Neuronal stem cell (in vitro differentiated cells): ENCODE measurements around the gene GIPC1.
"Not testable (repeated sequence)": the region's sequence is repeated elsewhere in the genome, so short reads cannot be mapped to it uniquely, and the experiment has no call there.

ENCODE experiments used
- DNase-seq: peaks from one replicate; pipeline ENCODE4 v3.0.0-alpha.2; 2013; ENCODE audit warnings: low spot score
- H2AFZ ChIP-seq: one replicate; pipeline ENCODE4 v1.6.1; 2013; ENCODE audit warnings: mild to moderate bottlenecking, low read length, inconsistent platforms
- H2AK5ac ChIP-seq: 2 replicates; pipeline ENCODE4 v1.6.1; 2013; ENCODE audit warnings: low read depth, mild to moderate bottlenecking, inconsistent platforms, low read length, moderate library complexity, mixed read lengths
- H2BK120ac ChIP-seq: 2 replicates; pipeline ENCODE4 v1.6.1; 2013; ENCODE audit warnings: low read depth, mild to moderate bottlenecking, inconsistent platforms, low read length, moderate library complexity, mixed read lengths
- H2BK12ac ChIP-seq: one replicate; pipeline ENCODE4 v1.6.1; 2013; ENCODE audit warnings: low read length, inconsistent platforms
- H2BK15ac ChIP-seq: 2 replicates; pipeline ENCODE4 v1.6.1; 2013; ENCODE audit warnings: mild to moderate bottlenecking, low read length, inconsistent platforms, mixed read lengths
- H2BK5ac ChIP-seq: one replicate; pipeline ENCODE4 v1.6.1; 2013; ENCODE audit warnings: inconsistent platforms, mild to moderate bottlenecking, low read length, moderate library complexity
- H3K14ac ChIP-seq: one replicate; pipeline ENCODE4 v1.6.1; 2013; ENCODE audit warnings: low read length, inconsistent platforms
- H3K18ac ChIP-seq: 2 replicates; pipeline ENCODE4 v1.6.1; 2013; ENCODE audit warnings: low read length, inconsistent platforms
- H3K23ac ChIP-seq: 2 replicates; pipeline ENCODE4 v1.6.1; 2013; ENCODE audit warnings: low read depth, mild to moderate bottlenecking, mixed read lengths, low read length, inconsistent platforms; ENCODE audit not compliant: poor library complexity
- H3K27ac ChIP-seq: replicated peaks from 3 replicates; pipeline ENCODE4 v1.5.1; 2013; ENCODE audit warnings: low read length, inconsistent platforms
- H3K27me3 ChIP-seq, 3 experiments: 2 replicates each; pipeline ENCODE4 v1.6.1; 2013; ENCODE audit warnings: low read length in 3 of 3, mild to moderate bottlenecking in 2 of 3, inconsistent platforms in 1 of 3, low read depth in 1 of 3, mixed read lengths in 1 of 3, moderate library complexity in 1 of 3; ENCODE audit not compliant: control insufficient read depth in 3 of 3, insufficient read depth in 3 of 3
- H3K36me3 ChIP-seq, 2 donors: replicated peaks in 1 of 2; 2 replicates each; pipeline ENCODE4 v1.6.1; 2013; ENCODE audit warnings: low read length in 2 of 2; ENCODE audit not compliant: control insufficient read depth in 2 of 2, insufficient read depth in 2 of 2
- H3K4ac ChIP-seq: 2 replicates; pipeline ENCODE4 v1.6.1; 2013; ENCODE audit warnings: inconsistent platforms, mild to moderate bottlenecking, low read length, moderate library complexity
- H3K4me1 ChIP-seq, 2 donors: 1 replicate in 1 of 2; 2 replicates in 1 of 2; pipeline ENCODE4 v1.6.1; 2013; ENCODE audit warnings: low read length in 2 of 2, low read depth in 1 of 2; ENCODE audit not compliant: control insufficient read depth in 2 of 2, insufficient read depth in 1 of 2
- H3K4me2 ChIP-seq: one replicate; pipeline ENCODE4 v1.6.1; 2013; ENCODE audit warnings: mild to moderate bottlenecking, low read length, inconsistent platforms; ENCODE audit not compliant: insufficient read depth, poor library complexity, severe bottlenecking
- H3K4me3 ChIP-seq, 2 donors: 2 replicates each; pipeline ENCODE4 v1.5.1; 2013; ENCODE audit warnings: low read length in 2 of 2, mild to moderate bottlenecking in 2 of 2, inconsistent platforms in 1 of 2, moderate library complexity in 1 of 2
- H3K79me1 ChIP-seq: one replicate; pipeline ENCODE4 v1.6.1; 2013; ENCODE audit warnings: low read depth, mild to moderate bottlenecking, inconsistent platforms, low read length, moderate library complexity
- H3K9ac ChIP-seq: one replicate; pipeline ENCODE4 v1.6.1; 2013; ENCODE audit warnings: mild to moderate bottlenecking, low read depth, low read length, inconsistent platforms; ENCODE audit not compliant: poor library complexity
- H3K9me3 ChIP-seq, 2 donors: replicated peaks in 1 of 2; 2 replicates each; pipeline versions ENCODE3 to v1.6.1; 2013; ENCODE audit warnings: low read length in 2 of 2, mild to moderate bottlenecking in 2 of 2, inconsistent platforms in 1 of 2, low read depth in 1 of 2, mixed read lengths in 1 of 2, moderate library complexity in 1 of 2; ENCODE audit not compliant: control insufficient read depth in 2 of 2, insufficient read depth in 1 of 2
- H4K8ac ChIP-seq: one replicate; pipeline ENCODE4 v1.6.1; 2013; ENCODE audit warnings: low read depth, mild to moderate bottlenecking, inconsistent platforms, low read length, moderate library complexity
- H4K91ac ChIP-seq: one replicate; pipeline ENCODE4 v1.6.1; 2013; ENCODE audit warnings: low read length, low read depth, mild to moderate bottlenecking, inconsistent platforms; ENCODE audit not compliant: poor library complexity
- WGBS, 2 donors: extraction: QIAGEN DNeasy Blood & Tissue Kit; methylation state at CpG; one replicate each; pipeline ENCODE4 v1.1.7; 2013; ENCODE audit warnings: missing lambda C conversion rate in 2 of 2, mixed read lengths in 1 of 2; ENCODE audit not compliant: insufficient read length in 2 of 2, insufficient replicate concordance in 1 of 2; ENCODE audit errors: extremely low coverage in 2 of 2; 5-methylcytosine and 5-hydroxymethylcytosine counted together

Gene GIPC1

GRCh38 chr19:14542711-14543328 is 46.9 kb upstream of the GIPC1 start:
- Histone ChIP-seq H2BK5ac (no peak overlapping the region), H3K27ac (peak overlapping the region; percentile 9), H2BK120ac (no peak overlapping the region), H3K36me3 (peaks cover 14 to 26% of the 10 kb centered on the region in 2 donors), H3K4me1 (peaks cover 0 to 3% of the 10 kb centered on the region in 2 donors), H3K4ac (no peak overlapping the region), H4K8ac (no peak overlapping the region), H2BK15ac (no peak overlapping the region), H3K18ac (no peak overlapping the region), H4K91ac (no peak overlapping the region), H3K27me3 (no peaks in the 10 kb centered on the region), H3K4me2 (no peak overlapping the region), H3K9me3 (peaks cover 0 to 2% of the 10 kb centered on the region in 2 donors), H2BK12ac (no peak overlapping the region), H3K14ac (no peak overlapping the region), H3K4me3 (no peak overlapping the region), H3K79me1 (peaks cover 16% of the 10 kb centered on the region), H3K9ac (peak overlapping the region; percentile 37), H3K23ac (no peak overlapping the region), H2AK5ac (no peak overlapping the region), H2AFZ (no peak overlapping the region)
- WGBS, 2 donors: no CpG with 5 or more reads among the region's 7 CpGs
- DNase-seq: no peak

- H3K23ac ChIP-seq, H3K14ac ChIP-seq, H2AK5ac ChIP-seq, H3K4me1 ChIP-seq, H3K9ac ChIP-seq, H3K18ac ChIP-seq, H3K4ac ChIP-seq, H3K27ac ChIP-seq, H2BK5ac ChIP-seq, H3K4me3 ChIP-seq, H4K8ac ChIP-seq, H3K9me3 ChIP-seq, H2AFZ ChIP-seq, DNase-seq, H3K27me3 ChIP-seq, H3K4me2 ChIP-seq, H2BK15ac ChIP-seq, H4K91ac ChIP-seq, H2BK120ac ChIP-seq, H2BK12ac ChIP-seq: not testable (repeated sequence)
- H3K36me3 ChIP-seq: peaks cover 14 to 26% of the 10 kb centered on the region in 2 donors
- peaks cover 21% of the 10 kb centered on the region for H3K79me1 ChIP-seq
- no CpG with 5 or more reads among the region's 5 CpGs for WGBS, 2 donors
Measured at GRCh38 chr19:14541979-14542378, 46.1 kb upstream of the GIPC1 start.

DNA sequence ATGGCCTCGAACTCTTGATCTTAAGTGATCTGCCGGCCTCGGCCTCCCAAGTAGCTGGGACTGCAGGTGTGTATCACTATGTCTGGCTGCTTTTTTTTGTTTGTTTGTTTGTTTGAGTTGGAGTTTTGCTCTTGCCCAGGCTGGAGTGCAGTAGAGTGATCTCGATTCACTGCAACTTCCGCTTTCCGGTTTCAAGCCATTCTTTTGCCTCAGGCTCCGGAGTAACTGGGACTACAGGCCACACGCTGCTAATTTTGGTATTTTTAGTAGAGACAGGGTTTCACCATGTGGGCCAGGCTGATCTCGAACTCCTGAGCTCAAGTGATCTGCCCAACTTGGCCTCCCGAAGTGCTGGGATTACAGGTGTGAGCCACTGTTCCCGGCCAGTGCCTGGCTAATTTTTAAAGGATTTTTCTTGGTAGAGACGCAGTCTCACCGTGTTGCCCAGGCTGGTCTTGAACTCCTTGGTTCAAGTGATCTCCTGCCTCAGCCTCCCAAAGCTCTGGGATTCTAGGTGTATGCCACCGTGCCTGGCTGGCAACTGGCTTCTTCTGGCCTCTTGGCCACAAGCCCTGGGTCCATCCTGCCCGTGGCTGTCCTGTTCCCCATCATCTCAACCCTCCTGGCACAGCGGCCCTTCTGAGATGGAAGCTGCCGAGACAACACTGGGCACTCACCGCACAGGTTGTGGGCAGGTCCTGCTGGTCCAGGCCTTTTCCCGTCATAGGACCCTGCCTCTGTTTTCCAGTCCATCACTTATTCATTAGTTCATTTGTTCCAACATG is 45.0 kb upstream of the GIPC1 start:
- H3K9me3 ChIP-seq: peaks cover 0 to 2% of the 10 kb centered on the region in 2 donors
- H3K27ac ChIP-seq: no peak overlapping the region
- no peak for DNase-seq
- H3K9ac ChIP-seq: no peak overlapping the region
- H2AFZ ChIP-seq: no peak overlapping the region
- H4K91ac ChIP-seq: no peak overlapping the region
- no peak overlapping the region for H2AK5ac ChIP-seq
- no peak overlapping the region for H2BK15ac ChIP-seq
- no peak overlapping the region for H3K18ac ChIP-seq
- H2BK120ac ChIP-seq: no peak overlapping the region
- H3K4me2 ChIP-seq: no peak overlapping the region
- no peak overlapping the region for H3K23ac ChIP-seq
- peaks cover 21% of the 10 kb centered on the region for H3K79me1 ChIP-seq
- no peak overlapping the region for H3K4me3 ChIP-seq
- no peak overlapping the region for H2BK12ac ChIP-seq
- H3K14ac ChIP-seq: no peak overlapping the region
- H4K8ac ChIP-seq: no peak overlapping the region
- no peak overlapping the region for H2BK5ac ChIP-seq
- no CpG with 5 or more reads among the region's 19 CpGs for WGBS, 2 donors
- no peak overlapping the region for H3K4ac ChIP-seq
- peaks cover 14 to 26% of the 10 kb centered on the region in 2 donors for H3K36me3 ChIP-seq
- no peaks in the 10 kb centered on the region for H3K27me3 ChIP-seq
- H3K4me1 ChIP-seq: peaks cover 0 to 9% of the 10 kb centered on the region in 2 donors

DNA sequence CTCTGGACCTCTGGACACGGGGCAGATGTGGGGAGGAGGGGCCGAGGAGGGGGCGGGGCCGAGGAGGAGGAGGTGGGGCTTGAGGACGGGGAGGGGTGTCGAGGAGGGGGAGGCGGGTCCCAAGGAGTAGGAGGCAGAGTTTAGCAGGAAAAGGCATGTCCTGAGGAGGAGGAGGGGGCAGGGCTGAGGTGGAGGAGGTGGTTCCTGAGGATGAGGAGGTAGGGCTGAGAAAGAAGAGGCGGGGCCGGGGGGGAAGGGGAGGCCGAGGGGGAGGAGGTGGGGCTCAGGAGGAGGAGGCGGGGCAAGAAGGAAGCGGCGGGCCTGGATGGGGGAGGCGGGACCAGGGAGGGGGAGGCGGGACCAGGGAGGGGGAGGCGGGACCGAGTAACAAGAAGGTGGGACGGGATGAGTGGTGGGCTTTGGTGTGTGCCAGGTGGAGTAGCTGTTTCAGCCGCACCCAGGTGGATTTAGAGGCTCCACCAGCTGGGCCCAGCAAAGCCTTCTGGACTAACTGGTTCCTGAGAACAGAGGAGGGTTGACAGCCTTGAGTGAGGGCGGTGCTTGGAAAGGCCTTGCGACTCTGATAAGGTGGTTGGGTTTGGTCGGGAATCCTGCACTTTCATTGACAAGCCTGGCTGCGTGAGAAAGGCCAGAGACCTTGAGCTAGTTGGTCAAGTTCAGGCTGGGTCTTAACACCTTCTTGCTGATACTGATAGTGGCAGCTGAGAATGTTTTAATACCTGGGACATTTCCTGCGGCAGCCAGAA is 41.2 kb upstream of the GIPC1 start:
- peaks cover 10 to 31% of the 10 kb centered on the region in 2 donors for H3K36me3 ChIP-seq
- H2BK5ac ChIP-seq: no peak overlapping the region
- peak overlapping the region in 1 of 2 donors; percentile 9 for H3K4me3 ChIP-seq
- peak; percentile 83 for DNase-seq
- no peak overlapping the region for H2AK5ac ChIP-seq
- H2BK120ac ChIP-seq: no peak overlapping the region
- H3K9ac ChIP-seq: no peak overlapping the region
- no peak overlapping the region for H3K27ac ChIP-seq
- H2BK12ac ChIP-seq: no peak overlapping the region
- WGBS, 2 donors: no CpG with 5 or more reads among the region's 24 CpGs
- H4K8ac ChIP-seq: no peak overlapping the region
- peak overlapping the region; percentile 85 for H3K18ac ChIP-seq
- no peak overlapping the region for H4K91ac ChIP-seq
- H2BK15ac ChIP-seq: no peak overlapping the region
- no peak overlapping the region for H3K4me2 ChIP-seq
- H3K9me3 ChIP-seq: peaks cover 0 to 2% of the 10 kb centered on the region in 2 donors
- peaks cover 0 to 7% of the 10 kb centered on the region in 2 donors for H3K4me1 ChIP-seq
- no peak overlapping the region for H2AFZ ChIP-seq
- H3K27me3 ChIP-seq: no peaks in the 10 kb centered on the region
- H3K23ac ChIP-seq: no peak overlapping the region
- no peak overlapping the region for H3K4ac ChIP-seq
- H3K79me1 ChIP-seq: peaks cover 24% of the 10 kb centered on the region
- H3K14ac ChIP-seq: no peak overlapping the region
